HG02970 (cell line): ENCODE measurements around the gene LYRM1.
"Not testable (repeated sequence)": the region's sequence is repeated elsewhere in the genome, so short reads cannot be mapped to it uniquely, and the experiment has no call there.

Source experiments
- ATAC-seq: cut with Tn5 transposase; IDR thresholded peaks from one replicate; pipeline ENCODE4 v1.9.1; 2021; ENCODE audit warnings: mild to moderate bottlenecking, moderate library complexity, moderate number of reproducible peaks; ENCODE audit not compliant: unreplicated experiment, low FRiP score

LYRM1 gene, protein sequence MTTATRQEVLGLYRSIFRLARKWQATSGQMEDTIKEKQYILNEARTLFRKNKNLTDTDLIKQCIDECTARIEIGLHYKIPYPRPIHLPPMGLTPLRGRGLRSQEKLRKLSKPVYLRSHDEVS

DNA sequence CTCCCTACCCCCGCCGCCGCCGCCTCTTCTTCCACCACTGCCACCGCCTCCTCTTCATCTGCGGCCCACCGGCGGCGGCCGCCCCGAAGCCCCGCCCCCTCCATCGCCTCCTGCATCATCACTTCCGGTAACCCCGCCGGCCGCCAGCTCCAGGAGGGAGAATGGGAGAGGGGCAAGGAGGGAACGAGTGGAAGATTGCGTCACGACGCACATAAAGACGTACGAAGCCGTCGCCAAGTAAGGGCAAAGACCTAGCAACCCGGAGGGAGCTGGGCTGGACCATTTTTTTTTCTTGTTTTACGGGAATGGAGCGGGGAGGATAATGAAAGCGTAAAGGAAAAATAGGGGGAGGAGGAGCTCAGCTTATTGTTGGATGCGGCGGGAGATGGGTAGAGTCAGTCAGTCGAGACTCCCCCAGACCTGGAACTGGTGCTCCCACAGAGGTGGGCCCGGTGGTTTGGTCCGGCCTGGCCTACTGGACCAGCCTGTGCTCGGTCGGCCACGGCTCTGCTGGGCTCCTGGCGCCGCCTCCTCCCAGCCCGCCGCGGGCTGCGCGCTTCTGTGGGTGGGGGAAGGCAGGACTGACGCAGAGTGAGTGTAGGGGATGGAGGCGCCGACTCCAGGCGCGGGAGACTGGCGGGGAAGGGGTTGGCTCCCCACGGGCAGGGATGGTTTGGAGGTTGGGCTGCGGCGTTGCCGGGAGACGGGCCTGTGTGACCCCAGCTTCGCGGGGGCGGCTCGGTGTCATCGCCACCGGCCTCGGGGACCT is at the start of gene LYRM1, which contains the start of gene DCUN1D3:
TSS of gene LYRM1 (plus strand) at position 473 of the 769 bp plus-strand sequence. CDS start 14,785 bp downstream, outside the sequence.
TSS of gene DCUN1D3 (minus strand) at position 60 of the 769 bp plus-strand sequence. CDS start 37,820 bp downstream, outside the sequence.
- peak; percentile 59 for ATAC-seq

DNA sequence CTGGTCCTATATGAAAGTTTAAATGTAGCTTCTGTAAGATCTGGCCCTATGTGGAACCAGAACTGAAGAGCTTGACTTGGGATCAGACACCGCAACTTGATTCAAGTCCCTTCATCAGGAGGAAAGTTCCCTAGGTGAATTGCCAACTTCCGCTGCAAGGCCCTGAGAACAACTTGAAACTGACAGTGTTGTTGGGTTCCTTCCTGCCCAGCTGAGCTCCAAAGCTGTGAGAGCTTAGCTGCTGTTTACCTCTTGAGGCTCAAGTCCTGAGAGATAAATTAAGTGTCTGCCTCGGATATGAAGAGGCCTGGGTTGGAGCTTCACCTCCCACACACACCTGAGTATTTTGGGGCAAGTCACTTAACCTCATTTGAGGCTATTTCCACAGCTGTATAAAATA is 49.6 kb upstream of the LYRM1 start:
- no peak for ATAC-seq

DNA sequence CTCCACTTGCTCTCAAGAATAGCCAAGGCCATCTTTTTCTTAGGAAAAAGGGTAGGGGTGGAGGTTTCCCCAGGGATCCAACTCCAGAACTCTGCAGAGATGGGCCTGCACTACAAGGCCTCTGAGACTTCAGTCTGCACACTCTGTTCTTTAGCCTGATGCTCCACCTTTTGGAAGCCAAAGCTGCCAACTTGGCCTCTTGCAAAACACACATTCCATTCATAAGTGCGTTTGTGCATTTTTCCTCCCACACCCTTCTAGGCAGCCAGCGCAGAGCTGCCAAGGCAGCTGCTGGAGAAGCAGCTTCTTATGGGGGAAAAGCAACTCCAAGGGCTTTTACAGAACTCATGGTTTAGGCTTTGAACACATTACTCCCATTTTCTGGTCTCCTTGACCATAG is 49.0 kb upstream of the LYRM1 start:
- ATAC-seq: no peak

DNA sequence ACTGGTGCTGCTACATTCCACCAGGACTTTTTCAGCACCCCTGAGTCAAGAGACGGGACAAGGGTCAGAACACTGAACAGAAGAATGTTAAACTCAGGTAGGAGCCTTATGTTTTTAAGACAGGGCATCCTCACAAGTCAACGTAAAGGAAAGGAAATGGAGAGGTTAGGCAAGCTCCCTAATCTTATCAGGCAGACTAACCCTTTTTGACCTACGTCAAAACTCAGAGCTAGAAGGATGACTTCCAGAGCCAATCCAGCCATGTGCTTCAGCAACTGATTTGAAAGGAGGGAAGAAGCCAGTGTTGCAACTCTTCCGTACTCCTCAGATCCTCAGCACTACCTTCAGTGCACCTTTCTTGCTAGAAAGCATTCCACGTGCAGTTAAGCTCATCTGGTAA is 47.4 kb upstream of the LYRM1 start:
- ATAC-seq: no peak

DNA sequence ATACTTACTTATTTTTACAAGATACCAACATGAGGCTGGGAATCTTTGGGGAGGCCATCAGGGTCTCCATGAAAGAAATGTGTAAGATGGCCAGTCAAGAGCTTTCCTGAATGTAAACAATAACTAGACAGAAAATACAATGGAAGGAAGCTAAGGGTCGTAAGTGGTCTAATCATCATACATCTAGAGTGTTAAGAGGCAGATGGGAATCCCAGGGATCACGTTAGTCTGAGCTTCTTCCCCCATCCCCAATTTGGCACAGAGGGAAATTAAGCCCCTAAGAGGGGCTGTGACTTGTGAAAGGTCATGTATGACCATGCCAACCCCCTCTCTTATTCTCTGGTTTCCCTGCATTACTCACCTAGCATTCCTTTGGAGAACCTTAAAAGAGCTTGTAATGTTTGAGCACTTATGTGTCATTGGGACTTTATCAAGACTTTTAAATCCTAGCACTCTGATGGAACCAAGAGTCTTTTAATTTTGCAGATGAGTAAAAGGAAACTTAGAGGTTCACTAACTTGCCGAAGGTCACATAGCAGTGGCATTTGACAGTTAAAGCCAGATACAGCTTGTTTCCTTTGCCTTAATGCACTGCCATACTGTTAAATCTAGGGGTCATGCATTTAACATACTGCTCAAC is 46.5 kb upstream of the LYRM1 start:
- no peak for ATAC-seq

DNA sequence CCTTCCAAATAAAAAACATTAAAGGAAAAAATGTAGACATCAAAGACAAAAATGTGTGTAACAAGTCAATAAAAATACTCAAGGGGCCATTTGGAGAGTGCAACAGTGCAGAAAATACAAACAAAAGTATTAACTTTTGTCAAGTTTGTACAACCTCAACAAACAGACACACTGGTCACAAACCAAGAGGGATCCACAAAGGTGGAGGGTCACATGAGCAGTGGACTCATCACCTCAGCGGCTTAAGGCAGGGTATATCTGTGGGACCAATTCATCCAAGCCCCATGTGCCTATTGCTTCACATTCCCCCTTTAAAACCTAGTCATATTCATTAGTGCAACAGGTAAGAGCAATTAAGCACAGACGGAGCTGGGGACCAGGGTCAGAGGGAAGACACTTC is 45.6 kb upstream of the LYRM1 start:
- no peak for ATAC-seq

DNA sequence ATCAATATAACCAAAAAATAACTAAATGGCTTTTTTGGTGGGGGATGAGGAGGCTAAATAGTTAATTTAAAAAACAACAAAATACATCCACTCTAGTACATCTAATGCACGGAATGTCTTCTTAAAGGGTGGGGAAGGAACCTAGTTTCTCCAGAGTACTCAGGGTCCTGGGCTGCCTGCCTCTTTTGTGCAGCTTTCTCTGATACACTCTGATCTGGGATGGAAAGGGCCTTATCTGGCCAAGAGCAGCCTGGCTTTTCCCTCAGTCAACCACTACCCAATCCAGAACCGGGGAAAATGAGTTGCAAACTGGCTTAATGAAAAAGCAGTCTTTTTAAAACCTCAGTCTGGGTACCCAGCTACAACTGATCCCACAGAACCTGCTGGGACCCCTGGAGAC is 43.3 kb upstream of the LYRM1 start:
- ATAC-seq: no peak

DNA sequence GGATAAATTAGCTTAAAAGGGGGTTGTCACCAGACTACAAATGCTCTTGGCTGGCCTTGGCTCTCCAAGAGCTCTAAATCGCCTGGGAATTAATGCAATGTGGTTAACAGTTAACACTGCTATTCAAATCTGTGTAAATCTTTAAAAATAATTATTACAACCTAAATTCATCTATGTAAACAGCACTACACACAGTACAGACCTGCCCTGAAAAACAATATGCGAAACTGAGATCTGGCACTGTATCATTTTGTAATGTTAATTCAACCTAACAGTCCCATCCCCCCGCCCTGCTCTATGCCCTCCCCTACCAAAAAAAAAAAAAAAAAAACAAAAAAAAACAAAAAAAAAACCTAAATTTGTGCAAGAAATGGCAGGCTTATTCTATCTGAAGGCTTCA is 41.3 kb upstream of the LYRM1 start:
- ATAC-seq: no peak

DNA sequence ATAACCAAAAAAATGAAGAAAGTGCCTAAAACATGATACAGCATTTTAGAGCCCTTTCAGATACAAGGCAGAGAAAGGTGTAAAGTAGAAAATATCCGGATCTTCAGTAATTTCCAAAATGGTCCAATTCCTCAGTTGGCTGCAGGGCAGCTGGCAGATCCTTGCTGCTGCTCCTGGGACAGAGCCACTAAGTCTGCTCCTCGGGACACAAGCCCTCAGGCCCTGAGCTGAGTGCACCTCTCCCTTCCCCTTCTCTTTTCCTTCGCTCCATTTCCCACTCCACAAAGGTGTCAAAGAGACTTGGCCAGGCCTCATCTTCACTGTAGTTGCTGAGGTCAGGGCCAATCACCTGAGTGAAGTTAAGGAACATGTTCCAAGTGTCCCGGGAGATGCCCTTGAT is 40.9 kb upstream of the LYRM1 start:
- ATAC-seq: no peak

DNA sequence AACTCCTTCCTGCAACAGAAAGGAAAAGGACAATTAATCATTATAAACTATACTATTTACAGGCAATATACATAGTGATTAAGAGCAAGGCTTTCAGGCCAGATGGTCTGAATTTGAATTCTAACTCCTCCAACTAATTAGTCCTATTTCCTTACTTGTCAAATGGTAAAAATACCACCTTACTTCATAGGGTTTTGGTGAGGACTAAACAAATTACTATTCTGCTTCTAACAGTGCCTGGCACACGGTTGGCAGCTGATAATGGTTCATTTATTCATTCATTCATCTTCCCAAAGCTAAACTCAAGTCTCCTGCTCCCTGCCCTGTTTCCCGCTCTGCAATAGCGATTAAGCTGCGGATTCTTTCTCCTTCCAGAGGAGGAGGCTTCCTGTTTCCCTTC is 40.2 kb upstream of the LYRM1 start:
- ATAC-seq: no peak

DNA sequence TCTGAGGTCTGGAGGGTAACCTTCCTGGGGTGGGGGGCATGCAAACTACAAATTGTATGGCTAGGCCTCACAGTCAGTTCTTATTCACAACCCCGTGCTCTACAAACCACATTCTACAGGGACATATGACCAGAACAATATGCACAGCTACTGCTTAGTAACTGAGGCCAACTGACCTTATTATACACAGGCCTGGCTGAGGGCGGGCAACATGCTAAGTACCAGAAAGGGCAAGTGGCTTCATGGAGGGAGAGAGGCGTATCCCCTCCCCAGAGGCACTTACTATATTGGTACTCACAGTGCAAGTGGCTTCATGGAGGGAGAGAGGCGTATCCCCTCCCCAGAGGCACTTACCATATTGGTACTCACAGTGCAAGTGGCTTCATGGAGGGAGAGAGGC is 39.6 kb upstream of the LYRM1 start:
- not testable (repeated sequence) for ATAC-seq

DNA sequence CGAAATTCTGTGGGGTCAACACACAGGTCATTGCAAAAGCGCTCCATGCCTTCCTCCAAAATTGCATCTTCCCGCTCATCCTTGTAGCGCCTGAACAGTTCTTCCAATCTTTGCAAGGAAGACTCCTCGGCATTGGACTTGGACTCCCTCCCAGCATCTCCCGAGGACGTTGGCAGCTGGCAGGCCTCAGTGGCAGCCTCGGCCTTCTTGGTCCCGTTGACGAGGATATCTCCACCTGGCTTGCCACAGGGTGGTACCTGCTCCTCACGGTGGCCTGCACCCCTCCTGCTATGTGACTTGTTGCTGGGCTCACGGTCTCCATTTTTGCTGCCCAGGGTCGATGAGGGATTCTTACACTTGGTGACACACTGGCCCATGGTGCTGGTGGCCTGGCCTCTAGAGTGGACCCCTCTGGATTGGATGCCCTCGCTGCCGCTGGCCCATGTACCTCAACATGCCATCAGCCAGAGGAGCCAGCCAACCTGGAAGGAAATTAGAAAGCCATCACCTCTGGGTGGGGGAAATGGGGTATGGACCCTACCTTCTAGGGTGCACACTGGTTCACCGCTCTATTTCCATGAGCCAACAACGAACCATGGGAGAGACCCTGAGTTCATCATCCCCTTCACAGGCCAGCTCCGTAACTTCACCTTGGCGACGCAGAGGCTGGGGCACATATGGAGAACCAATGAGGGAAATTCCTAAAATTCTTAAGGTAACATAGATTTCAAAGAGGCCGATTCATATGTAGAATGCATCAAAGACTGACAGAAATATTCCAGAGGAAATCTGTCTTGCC is 38.2 kb upstream of the LYRM1 start:
- no peak for ATAC-seq

DNA sequence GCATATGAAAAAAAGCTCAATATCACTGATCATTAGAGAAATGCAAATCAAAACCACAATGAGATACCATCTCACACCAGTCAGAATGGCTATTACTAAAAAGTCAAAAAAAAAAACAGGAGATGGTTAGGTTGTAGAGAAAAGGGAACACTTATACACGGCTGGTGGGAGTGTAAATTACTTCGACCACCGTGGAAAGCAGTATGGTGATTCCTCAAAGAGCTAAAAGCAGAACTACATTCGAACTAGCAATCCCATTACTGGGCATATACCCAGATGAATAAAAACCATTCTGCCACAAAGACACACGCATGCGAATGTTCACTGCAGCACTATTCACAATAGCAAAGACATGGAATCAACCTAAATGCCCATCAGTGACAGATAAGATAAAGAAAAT is 36.2 kb upstream of the LYRM1 start:
- not testable (repeated sequence) for ATAC-seq

DNA sequence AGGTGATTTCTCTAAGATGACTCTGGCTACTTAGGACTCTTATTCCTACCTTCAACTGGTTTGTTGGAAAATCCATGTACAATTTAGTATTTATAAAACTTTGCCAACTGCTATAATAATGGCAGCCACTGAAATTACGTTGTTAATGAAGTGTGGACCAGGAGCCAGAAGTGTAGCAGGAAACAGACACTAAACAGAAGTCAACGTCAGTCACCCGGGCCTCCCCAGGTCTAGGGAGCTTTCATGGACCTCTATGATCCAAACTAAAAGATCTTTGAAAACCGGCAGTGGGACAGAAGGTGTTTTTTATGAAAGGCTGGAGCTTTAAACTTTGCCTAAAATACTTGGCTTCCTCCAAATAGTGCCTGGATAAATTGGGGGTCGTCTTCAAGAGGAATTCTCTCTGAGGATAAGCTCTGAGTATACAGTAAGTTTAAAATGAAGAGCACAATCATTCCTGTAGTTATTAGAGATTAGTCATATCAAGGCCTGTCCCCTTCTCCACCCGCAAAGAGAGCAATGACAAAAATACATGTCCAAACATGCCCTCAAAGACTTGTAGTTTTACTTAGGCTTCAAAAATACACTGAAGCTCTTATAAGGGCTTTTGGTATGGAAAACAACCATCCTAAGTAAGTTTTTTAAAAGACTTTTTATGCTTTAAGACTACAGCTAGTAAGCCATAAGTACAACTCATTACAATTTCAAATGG is 35.0 kb upstream of the LYRM1 start:
- ATAC-seq: no peak

DNA sequence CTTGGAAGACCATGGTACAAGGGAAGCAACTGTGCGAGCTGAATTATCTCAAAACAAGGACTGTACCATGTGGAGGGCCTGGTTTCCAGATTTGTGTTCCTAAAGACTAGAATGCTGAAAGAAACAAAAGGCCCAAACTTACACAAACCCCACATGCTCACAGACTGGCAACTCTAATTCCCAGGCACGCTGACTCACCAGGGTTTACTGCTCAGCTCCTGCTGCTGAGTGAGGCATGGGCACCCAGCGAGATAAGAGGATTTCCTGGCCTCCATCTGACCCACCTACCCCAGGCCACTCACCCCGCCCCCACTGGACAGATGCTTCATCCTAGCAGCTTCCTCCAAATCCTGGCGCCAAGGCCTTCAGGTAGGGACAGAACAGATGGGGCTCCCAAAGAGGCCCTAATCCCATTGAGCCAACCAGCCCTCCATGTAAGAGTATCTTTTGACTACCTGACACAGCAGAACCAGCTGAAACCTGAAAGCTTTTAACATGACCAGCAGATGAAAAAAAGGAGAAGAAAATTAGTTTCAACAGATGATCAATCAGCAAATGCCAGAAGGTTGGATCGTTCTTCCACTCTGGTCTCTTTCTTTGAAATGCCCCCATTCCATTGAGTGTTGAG is 34.3 kb upstream of the LYRM1 start:
- no peak for ATAC-seq

DNA sequence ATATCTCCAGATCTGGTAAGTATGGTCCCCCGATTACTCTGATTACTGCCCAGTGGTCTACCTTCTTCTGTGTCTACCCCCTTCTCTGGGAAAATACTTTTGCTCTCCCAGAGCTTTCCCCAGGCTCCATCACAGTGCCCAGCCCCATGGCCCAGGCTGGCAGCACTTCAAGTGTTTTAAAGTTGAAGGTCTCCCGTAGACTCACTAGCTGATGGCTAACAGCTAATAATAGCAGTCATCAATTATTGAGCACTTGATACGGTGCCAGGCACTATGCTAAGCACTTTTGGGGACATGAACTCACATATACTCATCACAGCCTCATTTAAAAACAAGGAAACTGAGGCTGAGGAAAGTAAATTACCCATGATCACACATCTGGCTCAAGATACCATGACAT is 33.8 kb upstream of the LYRM1 start:
- no peak for ATAC-seq

DNA sequence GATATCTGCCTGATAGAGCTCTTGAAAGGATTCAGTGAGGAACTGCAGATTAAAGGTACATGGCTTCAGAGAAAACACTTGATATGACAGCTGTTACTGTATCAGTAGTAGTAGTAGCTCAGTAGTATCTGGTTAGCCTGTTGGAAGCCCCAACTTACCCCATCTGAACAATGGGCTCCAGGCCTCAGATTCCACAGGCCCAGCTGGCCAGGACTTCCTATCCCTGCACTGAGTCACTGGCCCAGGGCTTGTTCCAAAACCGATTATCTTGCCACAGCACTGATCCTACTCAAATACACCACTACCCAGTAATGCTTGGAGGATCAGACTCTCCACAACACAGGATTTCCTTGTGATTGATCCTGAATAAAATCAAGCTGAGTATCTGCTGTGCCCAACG is 33.0 kb upstream of the LYRM1 start:
- ATAC-seq: no peak

DNA sequence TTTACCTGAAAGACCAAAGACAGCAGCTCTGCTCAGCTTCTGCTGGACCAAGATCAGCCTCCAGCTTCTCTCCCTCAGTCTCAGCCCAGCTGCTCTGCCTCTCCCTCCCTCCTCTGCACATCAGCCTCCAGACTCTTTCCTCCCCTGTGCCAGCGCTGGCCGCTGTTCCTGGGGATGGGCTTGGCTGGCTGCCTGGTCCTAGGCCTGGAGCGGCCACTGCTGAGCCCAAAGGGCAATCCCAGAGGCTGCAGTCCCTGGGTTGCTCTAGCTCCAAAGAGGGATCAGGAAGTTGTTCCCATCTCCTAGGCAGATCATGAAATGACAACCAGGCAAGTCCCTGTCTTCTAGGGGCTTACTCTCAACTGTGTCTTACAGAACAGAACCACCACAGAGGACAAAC is 31.7 kb upstream of the LYRM1 start:
- ATAC-seq: no peak

DNA sequence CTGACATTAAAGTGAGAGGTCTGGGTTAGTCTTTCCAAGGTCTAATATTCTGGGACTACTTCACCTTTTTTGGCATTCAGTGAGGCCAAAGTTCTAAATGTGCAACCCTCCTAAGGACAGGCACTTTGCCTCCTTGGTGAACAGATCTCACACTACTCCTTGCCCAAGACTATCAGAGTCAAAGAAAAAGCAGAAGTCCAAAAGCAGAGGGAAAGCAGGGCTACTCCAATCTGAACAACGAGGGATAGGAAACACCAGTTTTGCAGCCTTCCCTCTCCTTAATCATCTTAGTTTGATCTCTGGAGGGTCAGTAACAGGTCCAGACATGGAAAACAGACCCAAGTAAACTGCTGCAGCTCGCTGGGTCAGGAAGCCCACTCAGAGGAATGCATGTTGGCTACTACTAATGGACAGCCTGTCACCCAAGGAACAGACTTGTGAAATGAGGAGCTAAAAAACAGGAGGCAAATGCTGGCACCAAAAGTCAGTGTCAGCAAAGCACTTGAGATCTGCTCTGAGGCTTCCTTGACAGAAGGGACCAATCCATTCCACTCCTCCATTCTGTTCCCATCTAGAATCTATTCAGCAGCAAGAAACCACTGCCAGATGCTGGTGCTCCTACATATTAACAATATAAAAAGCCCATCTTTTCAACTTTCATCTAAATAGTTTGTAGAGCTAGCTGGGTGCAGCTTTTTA is 30.3 kb upstream of the LYRM1 start:
- no peak for ATAC-seq
